Cardiac atrium fibroblast (primary cell): ENCODE results near the gene MANSC1. TPM values are rescaled to one million over a fixed set of nuclear protein-coding genes. Genes with fewer than 3 reads are reported as not detected.

ENCODE experiments used
- total RNA-seq: library from RNA; depleted of rRNA; stranded (reverse); fragments of >200 nt; gene quantifications from 2 replicates; pipeline ENCODE4 v1.2.3, GENCODE V29; 2015

MANSC1 gene
- 22.6 and 35.5 TPM in 2 replicates for total RNA-seq

GRCh38 chr12:12349711-12350665 is at the start of gene MANSC1:
Gene MANSC1, minus strand, starts transcription at chr12:12350242. Its CDS starts 6,928 bp downstream, at chr12:12343314.

GRCh38 chr12:12356896-12357718 is 7.1 kb upstream of the MANSC1 start, which contains the start of gene BORCS5:
Gene BORCS5, plus strand, starts transcription at chr12:12357078. Its CDS starts 374 bp downstream, at chr12:12357452.

Other genes starting within 250 kb of the MANSC1 start
- gene LRP6, start 83.2 kb downstream of the MANSC1 start, total RNA-seq: 8.7 and 22.7 TPM in 2 replicates
- gene BORCS5, start 6.8 kb upstream of the MANSC1 start, total RNA-seq: 3.7 and 22.4 TPM in 2 replicates
- 3.2 and 3.6 TPM in 2 replicates for gene DUSP16, start 212.6 kb upstream of the MANSC1 start, total RNA-seq